ACC112 (cell line): ENCODE data around the gene DVL2.

Source experiments
- H2AFZ ChIP-seq: fragments of 200-600 bp; sonication (generic); one replicate; pipeline ENCODE4 v1.6.0; 2017; ENCODE audit warnings: antibody characterized with exemption, low read length; ENCODE audit not compliant: unreplicated experiment
- H3K27ac ChIP-seq: fragments of 200-600 bp; sonication (generic); 2 replicates; pipeline ENCODE4 v1.5.1; 2014; ENCODE audit warnings: low read depth, mild to moderate bottlenecking, antibody characterized with exemption, low read length, moderate library complexity
- H3K27me3 ChIP-seq: fragments of 200-600 bp; sonication (generic); 2 replicates; pipeline ENCODE4 v1.6.1; 2014; ENCODE audit warnings: mild to moderate bottlenecking, antibody characterized with exemption, low read length, moderate library complexity, mixed read lengths; ENCODE audit not compliant: insufficient read depth
- H3K36me3 ChIP-seq: fragments of 200-600 bp; sonication (generic); 2 replicates; pipeline ENCODE4 v1.6.1; 2016; ENCODE audit warnings: mild to moderate bottlenecking, antibody characterized with exemption, low read length, moderate library complexity, mixed read lengths; ENCODE audit not compliant: insufficient read depth
- H3K4me1 ChIP-seq: fragments of 200-600 bp; sonication (generic); one replicate; pipeline ENCODE4 v1.6.1; 2016; ENCODE audit warnings: low read length, mixed read lengths; ENCODE audit not compliant: insufficient read depth, unreplicated experiment, control insufficient read depth
- H3K4me3 ChIP-seq: fragments of 200-600 bp; sonication (generic); 2 replicates; pipeline ENCODE4 v1.5.1; 2014; ENCODE audit warnings: mild to moderate bottlenecking, low read depth, low read length
- H3K79me2 ChIP-seq: fragments of 200-600 bp; sonication (generic); one replicate; pipeline ENCODE4 v1.6.0; 2016; ENCODE audit warnings: low read length; ENCODE audit not compliant: control insufficient read depth, unreplicated experiment, insufficient read depth

Gene DVL2

DNA sequence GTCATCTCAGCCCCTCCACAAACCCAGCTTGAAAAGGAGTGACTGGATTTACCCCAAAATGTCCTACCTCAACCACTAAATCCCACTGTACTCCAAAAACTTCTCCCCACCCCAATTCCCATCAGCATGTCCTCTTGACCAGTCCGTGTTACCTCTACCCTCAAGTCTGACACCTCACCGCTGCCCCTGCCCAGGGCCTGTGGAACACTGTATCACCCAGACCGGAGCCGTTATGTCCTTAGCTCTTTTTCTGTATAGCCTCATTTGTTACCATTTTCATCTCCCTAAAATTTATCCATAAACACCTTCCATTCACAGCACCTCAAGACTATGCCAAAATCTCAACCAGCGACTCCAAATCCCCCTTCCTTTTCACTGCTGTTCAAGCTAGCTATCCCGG is 2.5 kb upstream of the DVL2 start:
- Histone ChIP-seq H3K27me3 (no peaks in the 10 kb centered on the region), H3K4me3 (peak overlapping the region; percentile 97), H3K27ac (peak overlapping the region; percentile 77), H2AFZ (no peak overlapping the region), H3K36me3 (peaks cover 25% of the 10 kb centered on the region; the same call in 1 of the 2 replicates), H3K79me2 (peaks cover 79% of the 10 kb centered on the region), H3K4me1 (peaks cover 48% of the 10 kb centered on the region)

DNA sequence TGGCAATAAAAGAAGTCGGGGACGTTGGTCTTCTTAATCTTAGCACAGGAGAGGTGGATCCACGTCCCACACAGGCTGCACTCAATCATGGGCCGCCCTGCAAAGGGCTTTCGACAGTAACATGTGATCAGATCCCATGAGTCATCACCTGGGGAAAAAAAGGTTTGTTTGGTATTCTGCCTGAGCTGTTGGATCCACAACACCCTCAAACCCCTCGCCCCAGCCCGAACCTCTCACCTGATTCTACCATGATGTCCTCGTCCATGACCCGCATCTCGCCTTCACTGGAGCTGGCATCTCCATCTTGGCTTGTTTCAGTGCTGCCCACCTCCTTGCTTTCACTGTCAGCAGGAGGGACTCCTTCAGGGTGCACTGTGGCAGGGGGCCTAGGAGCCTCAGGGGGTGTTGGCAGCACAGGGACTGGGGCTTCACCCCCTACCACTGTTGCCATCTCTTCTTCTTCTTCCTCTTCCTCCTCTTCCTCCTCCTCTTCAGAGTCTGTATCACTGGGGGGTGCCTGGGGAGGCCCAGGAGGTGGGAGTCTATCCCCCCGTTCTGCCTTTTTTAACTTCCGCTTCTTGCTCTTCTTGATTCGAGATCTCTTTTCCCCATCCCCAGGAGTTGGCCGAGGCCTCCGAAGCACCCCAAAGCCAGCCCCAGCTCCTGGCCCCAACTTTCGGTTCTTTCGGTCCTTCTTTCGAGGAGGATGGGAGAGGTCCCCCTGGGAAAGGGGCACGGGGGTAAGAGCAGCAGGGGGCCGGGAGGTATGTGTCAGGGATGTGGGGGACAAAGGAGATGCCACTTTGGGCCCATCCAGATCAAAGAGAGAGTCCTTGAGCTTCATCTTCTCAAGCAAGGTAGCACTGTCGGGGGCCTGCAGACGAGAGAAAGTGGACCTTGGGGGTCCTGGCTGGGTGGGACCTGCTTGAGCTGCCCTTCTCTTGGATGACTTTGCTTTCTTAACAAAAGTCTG is 1.7 kb upstream of the DVL2 start:
- H3K27ac ChIP-seq: peak overlapping the region; percentile 52
- H3K36me3 ChIP-seq: peaks cover 25% of the 10 kb centered on the region; the same call in 1 of the 2 replicates
- H2AFZ ChIP-seq: no peak overlapping the region
- H3K4me3 ChIP-seq: peak overlapping the region; percentile 94
- no peaks in the 10 kb centered on the region for H3K27me3 ChIP-seq
- peaks cover 79% of the 10 kb centered on the region for H3K79me2 ChIP-seq
- H3K4me1 ChIP-seq: peaks cover 47% of the 10 kb centered on the region

DNA sequence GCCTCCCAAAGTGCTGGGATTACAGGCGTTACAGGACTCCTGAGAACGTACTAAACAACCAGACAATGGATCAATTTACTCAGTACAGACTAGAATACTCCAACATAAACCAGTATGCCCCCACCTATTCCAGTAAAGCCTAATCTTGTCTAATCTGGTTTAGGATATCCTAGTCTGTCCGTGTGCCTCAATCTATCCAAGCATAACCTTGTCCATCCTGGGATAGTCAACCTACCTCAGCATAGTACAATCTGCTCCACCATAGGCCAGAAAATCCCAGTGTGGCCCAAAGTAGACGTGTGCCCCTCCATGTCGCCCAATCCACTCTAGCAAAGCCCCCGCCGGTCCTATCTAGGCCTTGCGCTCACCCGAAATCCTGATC is 625 bp downstream of the DVL2 start:
- Histone ChIP-seq H3K27ac (peak overlapping the region; percentile 68), H3K4me3 (peak overlapping the region; percentile 94), H2AFZ (peak overlapping the region; percentile 72), H3K36me3 (peaks cover 19% of the 10 kb centered on the region; the same call in 1 of the 2 replicates), H3K4me1 (peaks cover 36% of the 10 kb centered on the region), H3K27me3 (no peaks in the 10 kb centered on the region), H3K79me2 (peaks cover 77% of the 10 kb centered on the region)

DNA sequence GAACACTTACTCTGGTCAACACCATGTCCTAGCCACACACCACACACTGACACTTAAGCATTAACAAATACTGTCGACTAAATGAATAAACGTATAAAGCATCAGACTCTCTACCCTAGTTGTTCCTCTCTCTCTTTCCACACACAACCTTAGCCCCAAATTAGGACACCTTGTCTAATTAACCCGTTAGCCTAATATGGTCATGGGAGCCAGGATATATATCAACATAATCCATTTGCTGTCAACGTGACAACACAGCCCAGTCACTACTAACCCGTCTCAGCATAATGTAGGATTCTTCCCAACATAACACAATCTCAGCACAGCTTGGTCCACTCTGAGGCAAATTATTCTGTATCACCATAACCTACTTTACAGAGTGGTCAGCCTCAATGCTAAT is 2.2 kb downstream of the DVL2 start:
- no peaks in the 10 kb centered on the region for H3K27me3 ChIP-seq
- no peak overlapping the region for H3K27ac ChIP-seq
- H2AFZ ChIP-seq: no peak overlapping the region
- H3K79me2 ChIP-seq: peaks cover 70% of the 10 kb centered on the region
- H3K4me3 ChIP-seq: peak overlapping the region; percentile 94
- H3K4me1 ChIP-seq: peaks cover 37% of the 10 kb centered on the region
- peaks cover 16% of the 10 kb centered on the region for H3K36me3 ChIP-seq

DNA sequence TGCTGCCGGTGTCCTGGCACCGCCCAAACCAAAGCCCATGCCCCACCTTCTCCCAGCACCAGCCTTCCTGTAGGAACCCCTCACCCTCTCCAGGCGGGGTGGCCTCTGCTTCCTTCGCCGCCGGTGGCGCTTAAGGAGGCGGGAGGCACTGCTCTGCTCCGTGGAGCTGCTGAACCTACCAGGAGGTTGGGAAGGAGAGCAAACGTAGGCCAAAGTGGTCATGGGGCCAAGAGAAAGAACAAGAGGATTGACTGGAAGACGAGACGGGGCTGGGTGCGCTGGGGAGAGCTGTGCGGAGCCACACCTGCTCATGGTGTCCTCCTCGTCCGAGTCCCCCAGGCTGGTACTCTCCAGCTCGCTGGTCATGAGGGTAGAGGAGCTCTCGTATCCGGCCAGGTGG is 4.8 kb downstream of the DVL2 start:
- peaks cover 19% of the 10 kb centered on the region for H3K4me1 ChIP-seq
- peaks cover 53% of the 10 kb centered on the region for H3K79me2 ChIP-seq
- no peak overlapping the region for H2AFZ ChIP-seq
- H3K27ac ChIP-seq: no peak overlapping the region
- peaks cover 10% of the 10 kb centered on the region for H3K36me3 ChIP-seq
- no peaks in the 10 kb centered on the region for H3K27me3 ChIP-seq
- no peak overlapping the region for H3K4me3 ChIP-seq

DNA sequence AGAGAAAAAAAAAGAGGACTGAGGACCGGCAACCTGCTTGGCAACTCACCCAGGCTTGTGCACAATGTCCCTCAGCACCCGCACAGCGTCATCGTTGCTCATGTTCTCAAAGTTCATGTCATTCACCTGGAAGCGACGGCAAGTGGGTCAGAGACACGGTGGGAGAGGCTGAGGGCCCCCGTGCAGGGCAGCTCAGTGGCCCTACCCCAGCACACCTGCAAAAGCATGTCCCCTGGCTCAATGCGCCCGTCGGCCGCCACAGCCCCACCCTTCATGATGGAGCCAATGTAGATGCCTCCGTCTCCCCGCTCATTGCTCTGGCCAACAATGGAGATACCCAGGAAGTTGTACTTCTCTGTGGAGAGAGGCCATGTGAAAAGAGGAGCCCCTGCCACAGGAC is 5.4 kb downstream of the DVL2 start:
- Histone ChIP-seq H2AFZ (no peak overlapping the region), H3K36me3 (peaks cover 10% of the 10 kb centered on the region), H3K27me3 (no peaks in the 10 kb centered on the region), H3K79me2 (peaks cover 52% of the 10 kb centered on the region), H3K4me1 (peaks cover 19% of the 10 kb centered on the region), H3K27ac (no peak overlapping the region), H3K4me3 (no peak overlapping the region)

DNA sequence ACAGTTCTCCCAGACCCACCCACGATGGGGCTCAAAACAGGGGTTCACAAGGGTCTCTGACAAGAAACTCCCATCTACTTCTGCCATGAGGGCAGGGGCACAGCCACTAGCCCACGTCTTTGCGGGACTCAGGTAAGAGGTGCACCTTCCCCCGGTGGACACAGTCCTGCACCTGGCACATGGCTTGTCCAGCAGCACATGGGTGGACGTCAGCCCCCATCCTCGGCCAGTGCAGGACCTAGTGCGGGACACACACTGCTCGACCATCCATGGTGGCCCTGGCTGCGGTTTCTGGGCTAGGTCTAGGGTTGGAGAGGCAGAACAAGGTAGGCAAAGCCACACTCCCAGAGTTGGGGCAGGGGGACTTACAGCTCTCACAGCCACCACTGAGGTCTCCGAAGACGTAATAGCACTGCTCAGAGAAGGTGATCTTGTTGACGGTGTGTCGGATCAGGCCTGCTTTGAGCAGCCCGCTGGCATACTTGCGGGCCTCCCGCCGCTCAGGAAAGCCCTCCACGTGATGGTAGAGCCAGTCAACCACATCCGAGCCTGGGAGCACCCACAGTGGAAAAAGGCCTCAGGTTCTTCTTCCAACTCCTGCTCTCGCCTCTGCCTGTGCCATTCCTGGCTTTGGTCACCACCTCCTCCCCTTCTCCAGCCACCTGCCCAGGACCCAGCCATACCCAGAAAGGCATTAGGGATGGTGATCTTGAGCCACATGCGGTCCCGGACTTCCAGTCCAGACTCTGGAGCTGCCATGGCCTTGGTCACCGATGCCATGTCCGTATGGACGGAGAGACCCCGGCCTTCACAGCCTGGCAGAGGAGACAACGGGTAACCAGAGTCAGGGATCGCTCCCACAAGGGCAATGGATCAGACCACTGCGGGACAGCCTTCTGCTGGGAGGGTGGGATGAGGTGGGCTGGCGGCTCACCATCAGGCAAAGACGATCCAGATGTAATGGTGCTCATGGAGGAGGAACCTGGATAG is 7.3 kb downstream of the DVL2 start:
- no peak overlapping the region for H2AFZ ChIP-seq
- H3K36me3 ChIP-seq: peaks cover 8% of the 10 kb centered on the region
- peaks cover 12% of the 10 kb centered on the region for H3K4me1 ChIP-seq
- H3K4me3 ChIP-seq: no peak overlapping the region
- H3K79me2 ChIP-seq: peaks cover 37% of the 10 kb centered on the region
- no peak overlapping the region for H3K27ac ChIP-seq
- H3K27me3 ChIP-seq: no peaks in the 10 kb centered on the region

DNA sequence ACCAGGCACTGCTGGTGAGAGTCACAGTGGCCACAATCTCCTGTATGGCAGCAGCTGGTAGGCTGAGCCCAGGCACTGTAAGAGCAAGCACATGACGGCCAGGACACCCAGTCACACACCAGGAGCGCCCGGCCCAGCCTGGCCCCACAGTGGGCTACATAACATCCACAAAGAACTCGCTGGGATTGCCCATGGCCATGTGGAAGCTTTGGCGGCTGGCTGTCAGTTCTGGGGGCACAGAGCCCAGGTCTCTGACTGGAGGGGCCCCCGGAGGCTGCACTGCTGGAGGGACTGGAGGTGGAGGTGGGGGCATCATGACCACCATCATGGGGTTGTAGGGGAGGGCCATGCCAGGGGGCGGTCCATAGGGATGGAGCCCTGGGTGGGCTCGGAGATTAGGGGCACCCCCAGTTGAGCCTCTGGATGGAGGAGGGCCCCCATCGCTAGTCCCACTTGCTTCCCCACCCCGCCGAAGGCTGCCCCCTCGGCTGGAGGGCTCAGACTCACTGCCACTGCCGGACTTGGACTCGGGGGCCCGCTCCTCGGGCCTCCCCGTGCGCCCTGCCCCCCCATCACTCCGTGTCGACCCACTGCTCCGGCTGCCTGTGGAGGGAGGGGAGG is 8.5 kb downstream of the DVL2 start:
- Histone ChIP-seq H3K27me3 (no peaks in the 10 kb centered on the region), H3K4me3 (no peak overlapping the region), H3K79me2 (peaks cover 31% of the 10 kb centered on the region), H2AFZ (no peak overlapping the region), H3K27ac (no peak overlapping the region), H3K4me1 (peaks cover 14% of the 10 kb centered on the region), H3K36me3 (peaks cover 6% of the 10 kb centered on the region)

DNA sequence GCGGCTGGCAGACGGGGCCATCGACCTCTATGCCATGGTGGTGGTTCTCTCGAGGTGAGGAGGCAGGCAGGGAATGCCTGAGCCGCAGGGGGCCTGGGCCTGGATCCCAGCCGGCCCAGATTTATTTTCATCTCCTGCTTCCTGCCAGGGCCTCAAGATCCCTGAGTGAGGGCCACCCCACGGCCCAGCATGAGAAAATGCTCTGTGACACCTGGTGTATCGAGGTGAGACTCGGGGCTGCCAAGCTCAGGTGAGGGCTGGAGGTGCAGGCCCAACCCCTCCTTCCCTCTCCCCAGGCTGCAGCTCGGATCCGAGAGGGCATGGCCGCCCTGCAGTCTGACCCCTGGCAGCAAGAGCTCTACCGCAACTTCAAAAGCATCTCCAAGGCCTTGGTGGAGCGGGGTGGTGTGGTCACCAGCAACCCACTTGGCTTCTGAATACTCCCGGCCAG is 9.6 kb downstream of the DVL2 start:
- Histone ChIP-seq H3K27ac (no peak overlapping the region), H3K4me3 (no peak overlapping the region), H3K27me3 (no peaks in the 10 kb centered on the region), H3K79me2 (peaks cover 26% of the 10 kb centered on the region), H3K4me1 (peaks cover 19% of the 10 kb centered on the region), H3K36me3 (peaks cover 6% of the 10 kb centered on the region), H2AFZ (no peak overlapping the region)

DNA sequence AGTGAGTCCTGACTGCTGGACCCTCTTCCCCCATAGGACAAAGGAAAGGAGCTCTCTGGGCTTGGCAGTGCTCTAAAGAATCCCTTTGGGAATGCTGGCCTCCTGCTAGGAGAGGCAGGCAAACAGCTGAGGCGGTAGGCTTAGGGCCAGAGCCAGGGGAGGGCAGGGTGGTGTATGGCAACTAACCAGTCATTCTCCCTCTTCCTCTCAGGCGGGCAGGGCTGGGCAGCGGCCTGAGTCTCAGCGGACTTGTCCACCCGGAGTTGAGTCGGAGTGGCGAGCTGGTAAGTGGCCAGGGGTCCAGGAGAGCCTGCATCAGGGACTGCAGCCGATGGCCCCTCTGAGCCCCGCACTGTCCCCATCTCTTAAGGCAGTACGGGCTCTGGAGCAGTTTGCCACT is 10.2 kb downstream of the DVL2 start:
- Histone ChIP-seq H3K27me3 (no peaks in the 10 kb centered on the region), H3K4me1 (peaks cover 23% of the 10 kb centered on the region), H2AFZ (no peak overlapping the region), H3K36me3 (peaks cover 1% of the 10 kb centered on the region), H3K27ac (no peak overlapping the region), H3K79me2 (peaks cover 23% of the 10 kb centered on the region), H3K4me3 (no peak overlapping the region)
